ENCODE data around the gene ABLIM2. TPM values are rescaled to one million over a fixed set of nuclear protein-coding genes. Genes with fewer than 3 reads are reported as not detected.

The ABLIM2 gene
- total and polyA plus RNA-seq, 2 of the 4 experiments (the other 2 are of a cell fraction): under 0.01 to 0.10 TPM

DNA sequence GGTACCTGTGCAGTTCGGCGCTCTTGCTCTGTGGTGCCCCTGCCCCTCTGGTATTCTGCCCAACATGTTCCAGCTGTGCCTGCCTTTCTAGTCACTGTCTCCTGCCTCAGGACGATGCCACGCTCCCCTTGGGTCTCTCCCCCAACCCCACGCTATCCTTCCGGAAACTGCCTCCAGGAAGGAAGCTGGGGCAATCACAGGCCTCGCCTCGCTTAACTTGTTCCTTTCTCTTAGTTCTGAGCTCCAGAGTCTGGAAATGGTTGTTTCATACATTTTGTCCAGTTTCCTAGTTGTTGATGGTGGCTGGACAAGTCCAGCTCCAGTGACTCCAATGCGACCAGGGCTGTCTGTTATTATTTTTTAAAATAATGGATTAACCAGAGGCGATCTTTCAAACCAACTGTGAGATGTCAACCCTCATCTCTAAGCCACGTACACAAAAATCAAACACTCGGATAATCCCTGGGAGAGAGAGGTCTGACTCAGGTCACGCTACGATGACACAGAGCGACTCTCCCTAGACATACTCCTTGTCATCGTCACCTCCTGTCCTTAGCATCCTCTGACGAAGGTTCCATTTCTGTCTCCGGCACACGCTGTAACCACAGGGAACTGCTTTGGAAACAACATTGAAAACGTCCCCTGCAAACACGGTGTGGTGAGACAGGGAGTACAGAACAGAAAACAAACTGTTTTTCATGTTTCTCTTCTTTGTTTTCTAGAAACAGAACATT is 62.5 kb downstream of the ABLIM2 start:
- BruUV-seq (replicated peaks): no TSS peak
- Histone ChIP-seq H3K9me3 (ENCODE audit: control insufficient read depth, insufficient read depth, low read length) (peaks cover 7% of the 10 kb centered on the region), H3K4me3 (ENCODE audit: insufficient read depth, low read depth, low read length) (no peak overlapping the region), H3K27me3 (ENCODE audit: control insufficient read depth, insufficient read depth, low read length) (peaks cover 23% of the 10 kb centered on the region), H4K91ac (ENCODE audit: insufficient read depth, low read depth, low read length) (no peak overlapping the region), H3K79me1 (ENCODE audit: low read depth in 1 of 2, low read length in 2 of 2) (no peaks in the 10 kb centered on the region), H3K18ac (ENCODE audit: low read depth, low read length) (no peak overlapping the region), H4K20me1 (ENCODE audit: insufficient read depth, low read length) (no peaks in the 10 kb centered on the region), H3K14ac (replicated peaks; ENCODE audit: low read depth, low read length) (no peak overlapping the region), H3K4me1 (ENCODE audit: control insufficient read depth, insufficient read depth, low read length) (no peaks in the 10 kb centered on the region), H2BK15ac (ENCODE audit: low read depth, low read length) (no peak overlapping the region), H3K56ac (ENCODE audit: extremely low read depth, insufficient read depth, low read length) (no peak overlapping the region), H4K8ac (ENCODE audit: low read depth in 2 of 2, low read length in 2 of 2) (no peak overlapping the region), H3K27ac (ENCODE audit: insufficient read depth, low read length) (no peak overlapping the region), H2BK5ac (ENCODE audit: low read depth, low read length, poor library complexity, severe bottlenecking) (no peak overlapping the region), H3K9me1 (ENCODE audit: insufficient read depth, low read length) (no peaks in the 10 kb centered on the region), H2AFZ (replicated peaks; ENCODE audit: low read length, poor library complexity) (no peak overlapping the region), H2BK20ac (ENCODE audit: low read depth, low read length) (no peak overlapping the region), H2AK5ac (ENCODE audit: low read depth, low read length) (no peak overlapping the region), H3K4me2 (ENCODE audit: low read depth, low read length) (no peak overlapping the region), H3K23ac (ENCODE audit: low read depth, low read length) (no peak overlapping the region), H3K36me3 (ENCODE audit: control insufficient read depth, insufficient read depth, low read length) (no peaks in the 10 kb centered on the region), H3K4ac (ENCODE audit: low read depth, low read length) (no peak overlapping the region), H2AK9ac (replicated peaks; ENCODE audit: low read depth, low read length, poor library complexity) (no peak overlapping the region), H2BK120ac (ENCODE audit: low read depth, low read length) (no peak overlapping the region), H4K5ac (ENCODE audit: low read depth, low read length) (no peak overlapping the region), H3K9ac (ENCODE audit: low read depth, low read length) (no peak overlapping the region)
- in situ Hi-C loops (cut with MboI; ENCODE audit: low sequenced_read_pairs): no loop called here
- intact Hi-C loops (cut with micrococcal nuclease): no loop called here
- DNase-seq: peak; percentile 18
- POLR2A ChIA-PET (ENCODE audit: unreplicated experiment): no interaction called here
- 52% methylated on average over 5 of the region's 21 CpGs; no CpG with 5 or more reads in 1 of the 2 experiments for WGBS, 2 experiments (ENCODE audit: extremely low coverage in 2 of 2, insufficient read length in 1 of 2)
- no peak for ATAC-seq (ENCODE audit: low read depth)
- dilution Hi-C loops (cut with HindIII; ENCODE audit: low sequenced_read_pairs, unreplicated experiment): no loop called here
- no peak for TF ChIP-seq BHLHE40 (IDR thresholded peaks at IDR 0.05; ENCODE audit: low read depth, low read length)
- no peak for TF ChIP-seq RFX5 (IDR thresholded peaks at IDR 0.05; ENCODE audit: low read depth, low read length)
- no peak for TF ChIP-seq RCOR1 (IDR thresholded peaks at IDR 0.05; ENCODE audit: insufficient replicate concordance, low read length)
- no peak for TF ChIP-seq MXI1 (IDR thresholded peaks at IDR 0.05; ENCODE audit: borderline replicate concordance, low read depth, low read length)
- TF ChIP-seq, protein P1, sequence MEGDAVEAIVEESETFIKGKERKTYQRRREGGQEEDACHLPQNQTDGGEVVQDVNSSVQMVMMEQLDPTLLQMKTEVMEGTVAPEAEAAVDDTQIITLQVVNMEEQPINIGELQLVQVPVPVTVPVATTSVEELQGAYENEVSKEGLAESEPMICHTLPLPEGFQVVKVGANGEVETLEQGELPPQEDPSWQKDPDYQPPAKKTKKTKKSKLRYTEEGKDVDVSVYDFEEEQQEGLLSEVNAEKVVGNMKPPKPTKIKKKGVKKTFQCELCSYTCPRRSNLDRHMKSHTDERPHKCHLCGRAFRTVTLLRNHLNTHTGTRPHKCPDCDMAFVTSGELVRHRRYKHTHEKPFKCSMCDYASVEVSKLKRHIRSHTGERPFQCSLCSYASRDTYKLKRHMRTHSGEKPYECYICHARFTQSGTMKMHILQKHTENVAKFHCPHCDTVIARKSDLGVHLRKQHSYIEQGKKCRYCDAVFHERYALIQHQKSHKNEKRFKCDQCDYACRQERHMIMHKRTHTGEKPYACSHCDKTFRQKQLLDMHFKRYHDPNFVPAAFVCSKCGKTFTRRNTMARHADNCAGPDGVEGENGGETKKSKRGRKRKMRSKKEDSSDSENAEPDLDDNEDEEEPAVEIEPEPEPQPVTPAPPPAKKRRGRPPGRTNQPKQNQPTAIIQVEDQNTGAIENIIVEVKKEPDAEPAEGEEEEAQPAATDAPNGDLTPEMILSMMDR (conservative IDR thresholded peaks at IDR 0.05; ENCODE audit: low read depth, low read length): no peak
- no peak for TF ChIP-seq MAZ (IDR thresholded peaks at IDR 0.05; ENCODE audit: borderline replicate concordance, low read depth, low read length)
- no peak for TF ChIP-seq RAD21 (IDR thresholded peaks at IDR 0.05; ENCODE audit: low read length)
- TF ChIP-seq NFE2L2 (IDR thresholded peaks at IDR 0.05; ENCODE audit: low read depth, low read length): no peak
- no peak for TF ChIP-seq CEBPB (IDR thresholded peaks at IDR 0.05; ENCODE audit: low read depth, low read length)
- no peak for TF ChIP-seq FOS (IDR thresholded peaks at IDR 0.05; ENCODE audit: low read depth, low read length)
- no peak for TF ChIP-seq SMC3 (IDR thresholded peaks at IDR 0.05; ENCODE audit: low read depth, low read length)
- TF ChIP-seq USF2 (IDR thresholded peaks at IDR 0.05; ENCODE audit: low read depth, low read length): no peak
- TF ChIP-seq, protein P2, sequence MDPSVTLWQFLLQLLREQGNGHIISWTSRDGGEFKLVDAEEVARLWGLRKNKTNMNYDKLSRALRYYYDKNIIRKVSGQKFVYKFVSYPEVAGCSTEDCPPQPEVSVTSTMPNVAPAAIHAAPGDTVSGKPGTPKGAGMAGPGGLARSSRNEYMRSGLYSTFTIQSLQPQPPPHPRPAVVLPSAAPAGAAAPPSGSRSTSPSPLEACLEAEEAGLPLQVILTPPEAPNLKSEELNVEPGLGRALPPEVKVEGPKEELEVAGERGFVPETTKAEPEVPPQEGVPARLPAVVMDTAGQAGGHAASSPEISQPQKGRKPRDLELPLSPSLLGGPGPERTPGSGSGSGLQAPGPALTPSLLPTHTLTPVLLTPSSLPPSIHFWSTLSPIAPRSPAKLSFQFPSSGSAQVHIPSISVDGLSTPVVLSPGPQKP (IDR thresholded peaks at IDR 0.05; ENCODE audit: borderline replicate concordance, low read depth, low read length): no peak
- no peak for TF ChIP-seq CHD1 (IDR thresholded peaks at IDR 0.05; ENCODE audit: low read depth, low read length)
- no peak for TF ChIP-seq MAFK (IDR thresholded peaks at IDR 0.05; ENCODE audit: low read depth, low read length)
- no peak for TF ChIP-seq POLR2A (IDR thresholded peaks at IDR 0.05; ENCODE audit: low read depth, low read length)
- CTCF ChIA-PET: no interaction called here
